Lung (tissue), 12 donors: ENCODE measurements around the gene RABGAP1L. TPM values are rescaled to one million over a fixed set of nuclear protein-coding genes. Genes with fewer than 3 reads are reported as not detected.
"Not testable (repeated sequence)": the region's sequence is repeated elsewhere in the genome, so short reads cannot be mapped to it uniquely, and the experiment has no call there.

ENCODE experiments used
- ATAC-seq: fragments of 200-7000 bp; cut with Tn5 transposase; one replicate; pipeline ENCODE4 v1.9.1; 2020; ENCODE audit warnings: moderate number of reproducible peaks; ENCODE audit not compliant: insufficient read depth, low FRiP score
- DNase-seq, 3 donors: peaks; one replicate each; pipeline ENCODE4 v3.0.0-alpha.2; 2013 to 2017
- H3K27ac ChIP-seq, 2 donors: one replicate each; pipeline ENCODE4 v1.5.1; 2013; ENCODE audit warnings: mild to moderate bottlenecking in 2 of 2, moderate library complexity in 2 of 2, control low read depth in 1 of 2, inconsistent platforms in 1 of 2, low read depth in 1 of 2, low read length in 1 of 2
- H3K27me3 ChIP-seq, 3 donors: one replicate each; pipeline ENCODE4 v1.5.1; 2013; ENCODE audit warnings: low read length in 2 of 3; ENCODE audit not compliant: control insufficient read depth in 3 of 3, insufficient read depth in 3 of 3
- H3K36me3 ChIP-seq, 4 donors: one replicate each; pipeline ENCODE4 v1.5.1; 2013; ENCODE audit warnings: low read length in 4 of 4, mild to moderate bottlenecking in 1 of 4, moderate library complexity in 1 of 4; ENCODE audit not compliant: control insufficient read depth in 4 of 4, insufficient read depth in 4 of 4
- H3K4me1 ChIP-seq, 5 donors: one replicate each; pipeline ENCODE4 v1.5.1; 2013; ENCODE audit warnings: low read length in 5 of 5, mild to moderate bottlenecking in 2 of 5, moderate library complexity in 1 of 5; ENCODE audit not compliant: control insufficient read depth in 5 of 5, insufficient read depth in 5 of 5
- H3K4me3 ChIP-seq: one replicate; pipeline ENCODE4 v1.5.1; 2013; ENCODE audit warnings: mild to moderate bottlenecking, control low read depth, moderate library complexity
- H3K9ac ChIP-seq, 2 donors: one replicate each; pipeline ENCODE4 v1.5.1; 2013; ENCODE audit warnings: low read length in 2 of 2, control low read depth in 1 of 2; ENCODE audit not compliant: insufficient read depth in 1 of 2
- H3K9me3 ChIP-seq, 4 donors: one replicate each; pipeline ENCODE4 v1.5.1; 2013; ENCODE audit warnings: low read length in 3 of 4, mild to moderate bottlenecking in 1 of 4, moderate library complexity in 1 of 4; ENCODE audit not compliant: control insufficient read depth in 4 of 4, insufficient read depth in 3 of 4
- CTCF ChIP-seq: IDR thresholded peaks from 2 replicates; pipeline ENCODE4 v1.5.1; 2012; ENCODE audit warnings: mild to moderate bottlenecking; ENCODE audit errors: control extremely low read depth, extremely low read depth
- WGBS, 2 donors: extraction: QIAGEN DNeasy Blood & Tissue Kit; methylation state at CpG; one replicate each; pipeline ENCODE4 v1.1.7; 2013; 5-methylcytosine and 5-hydroxymethylcytosine counted together
- polyA plus RNA-seq, 2 donors: library from polyadenylated mRNA; stranded (reverse); fragments of 200-250 nt; gene quantifications; one replicate each; pipeline ENCODE4 v1.2.1, GENCODE V29; 2013
- total RNA-seq, 2 donors: library from RNA; depleted of rRNA in 1 of 2; stranded (reverse); fragments of >200 nt in 1 of 2; gene quantifications; one replicate each; pipeline ENCODE4 v1.2.1, GENCODE V29; 2014 to 2021
- donor health status: control.
- donor health status: control.
- donor health status: Bipolar disorder and iron deficiency.
- donor health status: healthy.
- donor health status: DM: yes; HTN: yes; CAD: no.

RABGAP1L gene
- total and polyA plus RNA-seq, 4 donors, result 16.0 to 123 (median 44.5) TPM

GRCh38 chr1:174224641-174225040, 65.3 kb downstream of the RABGAP1L start:
- TF ChIP-seq CTCF, result no peak
- Histone ChIP-seq H3K36me3 (peaks cover 0 to 8% (median 3%) of the 10 kb centered on the region in 4 donors), H3K9me3 (no peaks in the 10 kb centered on the region), H3K4me3 (no peak overlapping the region), H3K9ac (no peak overlapping the region), H3K4me1 (no peaks in the 10 kb centered on the region), H3K27ac (no peak overlapping the region), H3K27me3 (no peaks in the 10 kb centered on the region)
- WGBS, 2 donors, result 95 to 96% methylated on average over 1 of the region's 1 CpG
- no peak for ATAC-seq
- no peak for DNase-seq

GRCh38 chr1:174225499-174226204, 66.3 kb downstream of the RABGAP1L start:
- Histone ChIP-seq H3K36me3 (peaks cover 0 to 8% (median 3%) of the 10 kb centered on the region in 4 donors), H3K4me3 (no peak overlapping the region), H3K9ac (no peak overlapping the region), H3K9me3 (no peaks in the 10 kb centered on the region), H3K4me1 (no peaks in the 10 kb centered on the region), H3K27me3 (no peaks in the 10 kb centered on the region), H3K27ac (no peak overlapping the region)
- no peak for ATAC-seq
- no peak for TF ChIP-seq CTCF
- DNase-seq, result no peak
- WGBS, 2 donors, result 85 to 93% methylated on average over 5 of the region's 5 CpGs

GRCh38 chr1:174230399-174230798, 71.1 kb downstream of the RABGAP1L start:
- TF ChIP-seq CTCF, result no peak
- H3K27ac ChIP-seq, result no peak overlapping the region
- no peak for DNase-seq
- peaks cover 0 to 5% (median 4%) of the 10 kb centered on the region in 4 donors for H3K36me3 ChIP-seq
- H3K4me1 ChIP-seq, result no peaks in the 10 kb centered on the region
- no peaks in the 10 kb centered on the region for H3K9me3 ChIP-seq
- no peak overlapping the region for H3K4me3 ChIP-seq
- 73 to 80% methylated on average over 5 of the region's 5 CpGs for WGBS, 2 donors
- no peak for ATAC-seq
- H3K27me3 ChIP-seq, result no peaks in the 10 kb centered on the region
- no peak overlapping the region for H3K9ac ChIP-seq

- Histone ChIP-seq H3K36me3 (peaks cover 0 to 5% (median 4%) of the 10 kb centered on the region in 4 donors), H3K4me3 (no peak overlapping the region), H3K9ac (no peak overlapping the region), H3K27me3 (no peaks in the 10 kb centered on the region), H3K9me3 (no peaks in the 10 kb centered on the region), H3K27ac (no peak overlapping the region), H3K4me1 (no peaks in the 10 kb centered on the region)
- ATAC-seq (no peak), DNase-seq (no peak)
- no peak for TF ChIP-seq CTCF
- WGBS, 2 donors, result 56 to 76% methylated on average over 3 of the region's 3 CpGs
Observed at GRCh38 chr1:174232761-174233160, 73.4 kb downstream of the RABGAP1L start.

- H3K4me3 ChIP-seq, result not testable (repeated sequence)
Observed at GRCh38 chr1:174238845-174239501, 79.7 kb downstream of the RABGAP1L start.

More at GRCh38 chr1:174238845-174239501, 79.7 kb downstream of the RABGAP1L start:
- DNase-seq, H3K36me3 ChIP-seq, H3K9ac ChIP-seq, H3K4me1 ChIP-seq, ATAC-seq, H3K27me3 ChIP-seq, H3K9me3 ChIP-seq, H3K27ac ChIP-seq: not testable (repeated sequence)
- 91 to 96% methylated on average over 21 to 30 of the region's 31 CpGs for WGBS, 2 donors
